DND-41 (cell line): Measurements from ENCODE around the gene SLC24A5.

Experiments used
- ATAC-seq: fragments of 200-7000 bp; cut with Tn5 transposase; 3 replicates; pipeline ENCODE4 v1.9.1; 2021; ENCODE audit warnings: low read depth; ENCODE audit not compliant: insufficient read depth
- DNase-seq: peaks from one replicate; pipeline ENCODE4 v3.0.0-alpha.2; 2020
- H2AFZ ChIP-seq: 2 replicates; pipeline ENCODE4 v1.6.0; 2012; ENCODE audit warnings: low read depth, low read length
- H3K27ac ChIP-seq: 2 replicates; pipeline ENCODE4 v1.5.1; 2012; ENCODE audit warnings: low read length, inconsistent platforms
- H3K27me3 ChIP-seq: fragments of 200-600 bp; sonication (generic); 2 replicates; pipeline ENCODE4 v1.6.0; 2012; ENCODE audit warnings: low read length, mild to moderate bottlenecking, inconsistent platforms; ENCODE audit not compliant: insufficient read depth, poor library complexity
- H3K36me3 ChIP-seq: 2 replicates; pipeline ENCODE4 v1.5.1; 2012; ENCODE audit warnings: low read length, inconsistent platforms; ENCODE audit not compliant: insufficient read depth
- H3K4me1 ChIP-seq: 2 replicates; pipeline ENCODE4 v1.5.1; 2012; ENCODE audit warnings: mild to moderate bottlenecking, low read length; ENCODE audit not compliant: insufficient read depth
- H3K4me2 ChIP-seq: 2 replicates; pipeline ENCODE4 v1.6.0; 2012; ENCODE audit warnings: mild to moderate bottlenecking, moderate library complexity, low read length, inconsistent platforms; ENCODE audit not compliant: insufficient read depth
- H3K4me3 ChIP-seq, 2 experiments: fragments of 200-600 bp in 1 of 2; shearing (Covaris generic) in 1 of 2; 2 replicates each; pipeline ENCODE4 v1.5.1; 2012 to 2016; ENCODE audit warnings: inconsistent platforms in 2 of 2, low read length in 2 of 2, mild to moderate bottlenecking in 2 of 2, low read depth in 1 of 2, moderate library complexity in 1 of 2
- H3K79me2 ChIP-seq: 2 replicates; pipeline ENCODE4 v1.6.0; 2012; ENCODE audit warnings: low read length, inconsistent platforms; ENCODE audit not compliant: insufficient read depth
- H3K9ac ChIP-seq: 2 replicates; pipeline ENCODE4 v1.6.0; 2012; ENCODE audit warnings: low read depth, mild to moderate bottlenecking, inconsistent platforms, low read length, moderate library complexity
- H3K9me3 ChIP-seq: 2 replicates; pipeline ENCODE4 v1.5.1; 2012; ENCODE audit warnings: low read length, moderate library complexity, mild to moderate bottlenecking, inconsistent platforms; ENCODE audit not compliant: insufficient read depth, severe bottlenecking
- H4K20me1 ChIP-seq: 2 replicates; pipeline ENCODE4 v1.6.0; 2012; ENCODE audit warnings: low read length; ENCODE audit not compliant: insufficient read depth
- EZH2 ChIP-seq: IDR thresholded peaks from 3 replicates; pipeline ENCODE4 v1.6.1; 2012; ENCODE audit warnings: borderline replicate concordance, low read depth, mild to moderate bottlenecking, moderate library complexity, low read length, inconsistent platforms; ENCODE audit not compliant: severe bottlenecking
- TF ChIP-seq, protein P1 (sequence below): IDR thresholded peaks from 2 replicates; pipeline ENCODE4 v1.5.1; 2012; ENCODE audit warnings: borderline replicate concordance, low read length, moderate library complexity, mild to moderate bottlenecking; ENCODE audit not compliant: poor library complexity, severe bottlenecking; ENCODE audit errors: extremely low read depth

Gene SLC24A5

DNA sequence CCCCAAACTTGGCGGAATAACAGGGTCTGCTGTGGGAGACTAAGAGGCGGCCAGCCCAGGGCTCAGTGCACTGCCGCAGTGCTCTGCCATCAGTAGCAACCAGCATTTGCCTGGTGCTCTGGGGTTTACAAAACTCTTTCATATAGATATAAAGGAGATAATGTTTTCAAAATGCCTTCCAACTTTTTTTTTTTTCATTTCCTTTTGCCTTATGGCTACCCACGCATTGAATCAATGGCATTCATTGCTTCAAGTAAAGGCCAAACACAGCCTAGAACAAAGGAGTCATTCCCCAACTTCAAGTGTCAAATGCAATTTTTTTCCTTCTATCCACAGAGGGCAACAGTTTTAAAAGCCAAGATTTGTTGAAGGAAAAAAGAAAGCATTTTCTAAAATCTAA is 11.6 kb upstream of the SLC24A5 start:
- Histone ChIP-seq H3K36me3 (no peaks in the 10 kb centered on the region), H3K4me2 (no peak overlapping the region), H3K27me3 (no peaks in the 10 kb centered on the region), H4K20me1 (no peaks in the 10 kb centered on the region), H3K79me2 (no peaks in the 10 kb centered on the region), H3K9ac (no peak overlapping the region), H3K4me3 (no peak overlapping the region), H3K9me3 (no peaks in the 10 kb centered on the region), H2AFZ (no peak overlapping the region), H3K27ac (no peak overlapping the region), H3K4me1 (no peaks in the 10 kb centered on the region)
- DNase-seq, result no peak
- no peak for ATAC-seq
- no peak for TF ChIP-seq EZH2
- TF ChIP-seq, protein P1, sequence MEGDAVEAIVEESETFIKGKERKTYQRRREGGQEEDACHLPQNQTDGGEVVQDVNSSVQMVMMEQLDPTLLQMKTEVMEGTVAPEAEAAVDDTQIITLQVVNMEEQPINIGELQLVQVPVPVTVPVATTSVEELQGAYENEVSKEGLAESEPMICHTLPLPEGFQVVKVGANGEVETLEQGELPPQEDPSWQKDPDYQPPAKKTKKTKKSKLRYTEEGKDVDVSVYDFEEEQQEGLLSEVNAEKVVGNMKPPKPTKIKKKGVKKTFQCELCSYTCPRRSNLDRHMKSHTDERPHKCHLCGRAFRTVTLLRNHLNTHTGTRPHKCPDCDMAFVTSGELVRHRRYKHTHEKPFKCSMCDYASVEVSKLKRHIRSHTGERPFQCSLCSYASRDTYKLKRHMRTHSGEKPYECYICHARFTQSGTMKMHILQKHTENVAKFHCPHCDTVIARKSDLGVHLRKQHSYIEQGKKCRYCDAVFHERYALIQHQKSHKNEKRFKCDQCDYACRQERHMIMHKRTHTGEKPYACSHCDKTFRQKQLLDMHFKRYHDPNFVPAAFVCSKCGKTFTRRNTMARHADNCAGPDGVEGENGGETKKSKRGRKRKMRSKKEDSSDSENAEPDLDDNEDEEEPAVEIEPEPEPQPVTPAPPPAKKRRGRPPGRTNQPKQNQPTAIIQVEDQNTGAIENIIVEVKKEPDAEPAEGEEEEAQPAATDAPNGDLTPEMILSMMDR, result no peak

DNA sequence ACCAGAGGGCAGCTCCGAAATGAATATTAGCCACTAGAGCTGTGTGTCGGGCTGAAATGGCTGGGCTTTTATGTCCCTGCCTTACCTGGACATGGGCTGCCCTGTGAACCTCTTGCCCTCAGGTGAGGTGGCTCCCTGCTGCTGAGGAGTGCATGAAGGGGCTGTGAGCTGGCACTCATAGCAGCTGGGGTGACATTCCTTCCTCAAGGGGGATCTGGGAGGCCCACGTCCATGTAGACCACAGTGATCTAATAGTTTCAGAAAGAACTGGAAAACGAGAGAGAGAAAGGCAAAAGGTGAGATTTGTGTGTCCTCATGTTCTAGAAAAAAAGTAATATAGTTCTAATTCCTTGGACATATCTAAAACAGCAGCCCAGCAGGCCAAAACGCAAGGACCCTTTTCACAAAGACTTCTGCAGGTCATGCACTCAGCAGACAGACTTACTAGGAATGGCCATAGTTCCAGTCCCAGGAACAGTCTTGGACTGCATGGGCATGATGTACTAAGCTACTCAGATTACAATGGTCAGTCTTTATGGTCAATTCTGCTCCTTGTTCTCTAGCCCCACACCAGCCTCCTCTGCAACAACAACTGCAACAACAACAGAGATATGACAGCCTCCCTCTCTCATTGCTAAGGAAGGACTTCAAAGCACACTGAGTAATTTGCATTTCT is 10.8 kb upstream of the SLC24A5 start:
- Histone ChIP-seq H3K4me3 (no peak overlapping the region), H3K36me3 (no peaks in the 10 kb centered on the region), H3K27me3 (no peaks in the 10 kb centered on the region), H3K27ac (no peak overlapping the region), H4K20me1 (no peaks in the 10 kb centered on the region), H3K4me2 (no peak overlapping the region), H3K79me2 (no peaks in the 10 kb centered on the region), H2AFZ (no peak overlapping the region), H3K9ac (no peak overlapping the region), H3K4me1 (no peaks in the 10 kb centered on the region), H3K9me3 (no peaks in the 10 kb centered on the region)
- DNase-seq, result no peak
- ATAC-seq, result no peak
- TF ChIP-seq, protein P1, result no peak
- TF ChIP-seq EZH2, result no peak

DNA sequence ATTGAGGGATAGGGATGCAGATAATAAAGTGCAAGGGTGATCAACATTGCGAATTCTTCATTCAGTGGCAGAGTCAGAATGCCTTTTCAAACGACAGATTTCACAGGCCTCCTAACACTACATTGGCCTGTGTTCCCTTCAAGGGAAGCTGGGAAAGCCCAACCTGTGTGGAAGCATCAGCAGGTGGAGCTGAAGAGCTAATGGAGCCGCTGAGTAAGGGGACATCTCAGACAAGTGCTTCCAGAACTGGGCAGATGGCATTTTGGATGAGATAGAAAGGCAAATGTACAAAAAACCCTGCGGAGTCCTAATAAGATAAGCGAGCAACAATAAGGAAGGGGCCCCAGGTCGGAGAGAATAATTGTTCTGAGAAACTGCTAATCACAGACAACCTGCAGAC is 8.5 kb upstream of the SLC24A5 start:
- Histone ChIP-seq H3K79me2 (no peaks in the 10 kb centered on the region), H3K4me1 (no peaks in the 10 kb centered on the region), H3K36me3 (no peaks in the 10 kb centered on the region), H3K4me3 (no peak overlapping the region), H2AFZ (no peak overlapping the region), H4K20me1 (no peaks in the 10 kb centered on the region), H3K9me3 (no peaks in the 10 kb centered on the region), H3K4me2 (no peak overlapping the region), H3K27ac (no peak overlapping the region), H3K27me3 (no peaks in the 10 kb centered on the region), H3K9ac (no peak overlapping the region)
- TF ChIP-seq, protein P1, result peak; percentile 38
- no peak for TF ChIP-seq EZH2
- ATAC-seq, result no peak
- DNase-seq, result peak; percentile 5
